ENCODE data around the gene FOXN3. TPM values are rescaled to one million over a fixed set of nuclear protein-coding genes. Genes with fewer than 3 reads are reported as not detected.

FOXN3 gene
- total RNA-seq, 6 experiments from 2014 or later = 31.9 to 43.4 (median 37.9) TPM

- DNase-seq = no peak
- H3K27me3 Mint-ChIP-seq (ENCODE audit: insufficient read depth) = no peaks in the 10 kb centered on the region; the same call in 1 of the 2 replicates
- no peak overlapping the region for H3K27ac Mint-ChIP-seq
- no peak overlapping the region for H3K4me3 Mint-ChIP-seq
- H3K36me3 Mint-ChIP-seq (ENCODE audit: low read depth) = peaks cover 6% of the 10 kb centered on the region; the same call in 1 of the 2 replicates
- no peaks in the 10 kb centered on the region for H3K4me1 Mint-ChIP-seq (ENCODE audit: low read depth)
- H3K9me3 Mint-ChIP-seq = no peaks in the 10 kb centered on the region
- TF ChIP-seq CTCF (IDR thresholded peaks at IDR 0.05) = no peak
Measured at GRCh38 chr14:89359477-89360222, 57.4 kb downstream of the FOXN3 start.

- Mint-ChIP-seq H3K9me3 (no peaks in the 10 kb centered on the region), H3K27ac (no peak overlapping the region), H3K27me3 (ENCODE audit: insufficient read depth) (no peaks in the 10 kb centered on the region; the same call in 1 of the 2 replicates), H3K4me1 (ENCODE audit: low read depth) (no peaks in the 10 kb centered on the region), H3K36me3 (ENCODE audit: low read depth) (no peaks in the 10 kb centered on the region), H3K4me3 (no peak overlapping the region)
- no peak for TF ChIP-seq CTCF (IDR thresholded peaks at IDR 0.05)
- DNase-seq = no peak
Measured at GRCh38 chr14:89357655-89358297, 59.3 kb downstream of the FOXN3 start.

GRCh38 chr14:89356927-89357326 lies 60.1 kb downstream of the FOXN3 start:
- no peak overlapping the region for H3K27ac Mint-ChIP-seq
- no peak for TF ChIP-seq CTCF (IDR thresholded peaks at IDR 0.05)
- no peak for DNase-seq
- H3K27me3 Mint-ChIP-seq (ENCODE audit: insufficient read depth) = no peaks in the 10 kb centered on the region; the same call in 1 of the 2 replicates
- H3K9me3 Mint-ChIP-seq = no peaks in the 10 kb centered on the region
- H3K36me3 Mint-ChIP-seq (ENCODE audit: low read depth) = no peaks in the 10 kb centered on the region
- peaks cover 5% of the 10 kb centered on the region for H3K4me1 Mint-ChIP-seq (ENCODE audit: low read depth)
- no peak overlapping the region for H3K4me3 Mint-ChIP-seq

- no peak for DNase-seq
- Mint-ChIP-seq H3K9me3 (no peaks in the 10 kb centered on the region), H3K4me3 (no peak overlapping the region), H3K4me1 (ENCODE audit: low read depth) (peaks cover 9% of the 10 kb centered on the region), H3K36me3 (ENCODE audit: low read depth) (no peaks in the 10 kb centered on the region), H3K27ac (no peak overlapping the region), H3K27me3 (ENCODE audit: insufficient read depth) (no peaks in the 10 kb centered on the region; the same call in 1 of the 2 replicates)
- TF ChIP-seq CTCF (IDR thresholded peaks at IDR 0.05) = no peak
Measured at GRCh38 chr14:89356496-89356895, 60.5 kb downstream of the FOXN3 start.

- TF ChIP-seq CTCF (IDR thresholded peaks at IDR 0.05) = no peak
- Mint-ChIP-seq H3K4me3 (no peak overlapping the region), H3K36me3 (ENCODE audit: low read depth) (peaks cover 16% of the 10 kb centered on the region), H3K4me1 (ENCODE audit: low read depth) (peaks cover 28% of the 10 kb centered on the region), H3K9me3 (no peaks in the 10 kb centered on the region), H3K27me3 (ENCODE audit: insufficient read depth) (no peaks in the 10 kb centered on the region; the same call in 1 of the 2 replicates), H3K27ac (no peak overlapping the region)
- no peak for DNase-seq
Measured at GRCh38 chr14:89353766-89354113, 63.3 kb downstream of the FOXN3 start.

All from HFFc6 (cell line).